B cell (primary cell): ENCODE results near the gene LRIT1. TPM values are rescaled to one million over a fixed set of nuclear protein-coding genes. Genes with fewer than 3 reads are reported as not detected.

Experiments used
- ATAC-seq: fragments of 200-7000 bp; cut with Tn5 transposase; one replicate; pipeline ENCODE4 v1.10.0; 2021; ENCODE audit warnings: low read depth, mild to moderate bottlenecking, moderate number of reproducible peaks, moderate library complexity
- CTCF ChIA-PET: fragments of 350-600 bp; sonication (Branson Sonifier 250); formaldehyde crosslinking; loops from one replicate; lab custom pipeline; 2021; ENCODE audit warnings: antibody characterized with exemption, inconsistent platforms; lab: Charles Lee
- POLR2A ChIA-PET: fragments of 350-600 bp; sonication (Branson Sonifier 250); formaldehyde crosslinking; loops from one replicate; lab custom pipeline; 2021; ENCODE audit warnings: antibody characterized with exemption; lab: Charles Lee
- DNase-seq: peaks from one replicate; pipeline ENCODE4 v3.0.0; 2013
- H2AFZ ChIP-seq: 2 replicates; pipeline ENCODE4 v1.6.1; 2012; ENCODE audit warnings: mild to moderate bottlenecking, low read depth, low read length; ENCODE audit not compliant: insufficient read depth, poor library complexity, severe bottlenecking
- H3K27ac ChIP-seq, 2 donors: 1 replicate in 1 of 2; 2 replicates in 1 of 2; pipeline ENCODE4 v1.5.1; 2012 to 2013; ENCODE audit warnings: low read length in 2 of 2, mild to moderate bottlenecking in 2 of 2, moderate library complexity in 1 of 2
- H3K27me3 ChIP-seq, 4 experiments: fragments of 200-600 bp in 1 of 4; sonication (generic) in 1 of 4; replicated peaks in 1 of 4; 1 replicate in 2 of 4; 2 replicates in 2 of 4; pipeline versions ENCODE4 v1.6.1 to v1.7.0; 2013 to 2016; ENCODE audit warnings: low read length in 3 of 4, mild to moderate bottlenecking in 2 of 4, mixed read lengths in 1 of 4, moderate library complexity in 1 of 4; ENCODE audit not compliant: insufficient read depth in 4 of 4, control insufficient read depth in 3 of 4; ENCODE audit errors: control extremely low read depth in 1 of 4
- H3K36me3 ChIP-seq, 2 experiments: replicated peaks in 1 of 2; 1 replicate in 1 of 2; 2 replicates in 1 of 2; pipeline versions ENCODE4 v1.6.1 to v1.7.1; 2013; ENCODE audit warnings: low read length in 1 of 2; ENCODE audit not compliant: insufficient read depth in 2 of 2, control insufficient read depth in 1 of 2; ENCODE audit errors: control extremely low read depth in 1 of 2, extremely low read depth in 1 of 2
- H3K4me1 ChIP-seq, 2 donors: fragments of 200-600 bp in 1 of 2; sonication (generic) in 1 of 2; 1 replicate in 1 of 2; 2 replicates in 1 of 2; pipeline versions ENCODE4 v1.5.1 to v1.6.1; 2013 to 2017; ENCODE audit warnings: low read length in 2 of 2; ENCODE audit not compliant: control insufficient read depth in 2 of 2, insufficient read depth in 2 of 2
- H3K4me2 ChIP-seq: replicated peaks from 2 replicates; pipeline ENCODE3; 2012; ENCODE audit warnings: mild to moderate bottlenecking, low read depth, low read length; ENCODE audit not compliant: poor library complexity, severe bottlenecking
- H3K4me3 ChIP-seq, 5 experiments: fragments of 200-600 bp in 1 of 5; sonication (generic) in 1 of 5; 1 replicate in 3 of 5; 2 replicates in 2 of 5; pipeline versions ENCODE4 v1.5.1 to v1.7.0; 2011 to 2016; ENCODE audit warnings: low read length in 4 of 5, mild to moderate bottlenecking in 4 of 5, low read depth in 2 of 5, control low read depth in 1 of 5, moderate library complexity in 1 of 5; ENCODE audit not compliant: insufficient read depth in 1 of 5; ENCODE audit errors: control extremely low read depth in 1 of 5, extremely low read depth in 1 of 5
- H3K79me2 ChIP-seq: fragments of 200-600 bp; sonication (generic); one replicate; pipeline ENCODE4 v1.6.0; 2016; ENCODE audit warnings: low read length; ENCODE audit not compliant: control insufficient read depth, insufficient read depth
- H3K9ac ChIP-seq: fragments of 200-600 bp; sonication (generic); 2 replicates; pipeline ENCODE4 v1.6.1; 2017; ENCODE audit warnings: mild to moderate bottlenecking, low read length, moderate library complexity
- H3K9me3 ChIP-seq, 3 donors: one replicate each; pipeline versions ENCODE4 v1.6.1 to v1.7.1; 2013; ENCODE audit warnings: low read length in 2 of 3; ENCODE audit not compliant: control insufficient read depth in 2 of 3, insufficient read depth in 1 of 3; ENCODE audit errors: control extremely low read depth in 1 of 3
- H4K20me1 ChIP-seq: 2 replicates; pipeline ENCODE4 v1.6.0; 2012; ENCODE audit warnings: mild to moderate bottlenecking, low read length; ENCODE audit not compliant: insufficient read depth, control insufficient read depth, poor library complexity, severe bottlenecking
- H3K27ac Mint-ChIP-seq: one replicate; pipeline ENCODE4 v1.8.0; 2021; ENCODE audit warnings: mixed read lengths
- H3K27me3 Mint-ChIP-seq: one replicate; pipeline ENCODE4 v1.8.0; 2021; ENCODE audit warnings: mixed read lengths
- H3K4me1 Mint-ChIP-seq: one replicate; pipeline ENCODE4 v1.8.0; 2021; ENCODE audit warnings: mixed read lengths
- H3K4me3 Mint-ChIP-seq: one replicate; pipeline ENCODE4 v1.8.0; 2021; ENCODE audit warnings: mixed read lengths
- H3K9me3 Mint-ChIP-seq: one replicate; pipeline ENCODE4 v1.8.0; 2022; ENCODE audit warnings: mixed read lengths; ENCODE audit not compliant: insufficient read depth
- EZH2 ChIP-seq: IDR thresholded peaks from 2 replicates; pipeline ENCODE4 v1.6.1; 2012; ENCODE audit warnings: borderline replicate concordance, low read depth, mild to moderate bottlenecking, moderate library complexity, low read length; ENCODE audit not compliant: insufficient read depth, poor library complexity, severe bottlenecking
- WGBS: methylation state at CpG from one replicate; pipeline ENCODE4 v1.1.5; 2013; ENCODE audit warnings: missing lambda C conversion rate; ENCODE audit not compliant: insufficient coverage; 5-methylcytosine and 5-hydroxymethylcytosine counted together
- intact Hi-C: fragments of 100-400 bp; cut with micrococcal nuclease; formaldehyde crosslinking; loops from one replicate; pipeline ENCODE4 v1.10.0; 2022
- polyA plus RNA-seq: library from polyadenylated mRNA; depleted of rRNA; stranded (reverse); fragments of >200 nt; gene quantifications from 2 replicates; pipeline ENCODE4 v1.2.3, GENCODE V29; 2012
- total RNA-seq, 2 donors: library from RNA; stranded (reverse); fragments of 120-200 nt in 1 of 2; gene quantifications; 1 replicate in 1 of 2; 2 replicates in 1 of 2; pipeline versions ENCODE4 v1.2.3 to v1.2.4, GENCODE V29; 2013 to 2022
- TF ChIP-seq, protein P1 (sequence below): fragments of 200-600 bp; IDR thresholded peaks from one replicate; pipeline ENCODE4 v1.8.0; 2022; ENCODE audit warnings: antibody characterized with exemption, mild to moderate bottlenecking

LRIT1 gene
- total and polyA plus RNA-seq, 2 donors (not counting 1 experiment from before 2014, with no cell fraction given), result not detected

DNA sequence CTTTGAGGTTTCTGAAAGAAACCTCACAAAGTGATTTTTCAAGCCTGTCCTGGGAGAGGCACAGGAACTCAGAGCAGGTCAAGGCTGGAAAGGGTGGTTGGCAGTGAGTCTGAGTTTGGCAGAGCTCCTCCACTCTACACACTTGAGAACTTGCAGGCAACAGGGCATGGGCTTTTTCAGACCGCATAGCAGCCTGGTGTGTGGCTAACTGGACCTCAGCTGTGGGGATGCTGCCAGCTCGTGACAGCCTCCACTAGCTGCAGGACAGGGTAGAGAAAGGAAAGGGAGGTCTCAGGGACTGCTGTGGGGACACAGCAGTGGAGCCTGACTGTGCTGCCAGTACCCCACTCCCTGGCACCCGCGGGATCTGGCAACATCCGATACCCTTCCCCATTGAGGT, 44.4 kb downstream of the LRIT1 start:
- no peak overlapping the region for H2AFZ ChIP-seq
- no peak overlapping the region for H3K4me2 ChIP-seq
- DNase-seq, result no peak
- WGBS, result 77% methylated on average over 5 of the region's 5 CpGs
- H3K4me1 ChIP-seq, result peaks cover 14 to 15% of the 10 kb centered on the region in 2 donors
- H3K9me3 ChIP-seq, result peaks cover 0 to 5% (median 0%) of the 10 kb centered on the region in 3 donors
- no peak overlapping the region for H3K27ac ChIP-seq
- TF ChIP-seq, protein P1, sequence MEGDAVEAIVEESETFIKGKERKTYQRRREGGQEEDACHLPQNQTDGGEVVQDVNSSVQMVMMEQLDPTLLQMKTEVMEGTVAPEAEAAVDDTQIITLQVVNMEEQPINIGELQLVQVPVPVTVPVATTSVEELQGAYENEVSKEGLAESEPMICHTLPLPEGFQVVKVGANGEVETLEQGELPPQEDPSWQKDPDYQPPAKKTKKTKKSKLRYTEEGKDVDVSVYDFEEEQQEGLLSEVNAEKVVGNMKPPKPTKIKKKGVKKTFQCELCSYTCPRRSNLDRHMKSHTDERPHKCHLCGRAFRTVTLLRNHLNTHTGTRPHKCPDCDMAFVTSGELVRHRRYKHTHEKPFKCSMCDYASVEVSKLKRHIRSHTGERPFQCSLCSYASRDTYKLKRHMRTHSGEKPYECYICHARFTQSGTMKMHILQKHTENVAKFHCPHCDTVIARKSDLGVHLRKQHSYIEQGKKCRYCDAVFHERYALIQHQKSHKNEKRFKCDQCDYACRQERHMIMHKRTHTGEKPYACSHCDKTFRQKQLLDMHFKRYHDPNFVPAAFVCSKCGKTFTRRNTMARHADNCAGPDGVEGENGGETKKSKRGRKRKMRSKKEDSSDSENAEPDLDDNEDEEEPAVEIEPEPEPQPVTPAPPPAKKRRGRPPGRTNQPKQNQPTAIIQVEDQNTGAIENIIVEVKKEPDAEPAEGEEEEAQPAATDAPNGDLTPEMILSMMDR, result no peak
- TF ChIP-seq EZH2, result no peak
- no peaks in the 10 kb centered on the region for H3K79me2 ChIP-seq
- H3K27me3 Mint-ChIP-seq, result peaks cover 34% of the 10 kb centered on the region
- H3K27me3 ChIP-seq, result peaks cover 0 to 41% (median 23%) of the 10 kb centered on the region in 4 experiments
- no peaks in the 10 kb centered on the region for H4K20me1 ChIP-seq
- no peaks in the 10 kb centered on the region for H3K36me3 ChIP-seq
- H3K27ac Mint-ChIP-seq, result no peak overlapping the region
- no peak overlapping the region for H3K4me3 Mint-ChIP-seq
- no peak overlapping the region for H3K4me3 ChIP-seq
- peaks cover 8% of the 10 kb centered on the region for H3K4me1 Mint-ChIP-seq
- ChIA-PET CTCF (interaction anchor here (1.4 to 2.1 kb wide), 2 partner anchors 12 to 49 kb away, joined by 3 to 4 read pairs; no protein-coding TSS in a partner anchor), POLR2A (no interaction called here)
- H3K9me3 Mint-ChIP-seq, result no peaks in the 10 kb centered on the region
- ATAC-seq, result no peak
- intact Hi-C loops, result no loop called here
- H3K9ac ChIP-seq, result no peak overlapping the region

- Histone ChIP-seq H2AFZ (no peak overlapping the region), H3K9me3 (peaks cover 0 to 5% (median 0%) of the 10 kb centered on the region in 3 donors), H3K36me3 (no peaks in the 10 kb centered on the region), H3K4me3 (no peak overlapping the region), H3K9ac (no peak overlapping the region), H3K27me3 (peaks cover 0 to 48% (median 24%) of the 10 kb centered on the region in 4 experiments), H3K27ac (no peak overlapping the region), H3K4me2 (no peak overlapping the region), H4K20me1 (no peaks in the 10 kb centered on the region), H3K4me1 (peaks cover 14 to 15% of the 10 kb centered on the region in 2 donors), H3K79me2 (no peaks in the 10 kb centered on the region)
- DNase-seq (no peak), ATAC-seq (no peak)
- no peaks in the 10 kb centered on the region for H3K9me3 Mint-ChIP-seq
- ChIA-PET POLR2A (no interaction called here), CTCF (no interaction called here)
- intact Hi-C loops, result no loop called here
- WGBS, result 49% methylated on average over 4 of the region's 4 CpGs
- H3K27ac Mint-ChIP-seq, result no peak overlapping the region
- no peak for TF ChIP-seq EZH2
- TF ChIP-seq, protein P1, result no peak
- peak overlapping the region; percentile 26 for H3K4me3 Mint-ChIP-seq
- peaks cover 41% of the 10 kb centered on the region for H3K27me3 Mint-ChIP-seq
- H3K4me1 Mint-ChIP-seq, result peaks cover 8% of the 10 kb centered on the region
Observed at GRCh38 chr10:84196083-84196482, 45.3 kb downstream of the LRIT1 start.
